Right atrium auricular region (tissue), 2 donors: Measurements from ENCODE around the gene DLG3. TPM values are rescaled to one million over a fixed set of nuclear protein-coding genes. Genes with fewer than 3 reads are reported as not detected.
"Not testable (repeated sequence)": the region's sequence is repeated elsewhere in the genome, so short reads cannot be mapped to it uniquely, and the experiment has no call there.

Experiments used
- DNase-seq: peaks from one replicate; pipeline ENCODE4 v3.0.0-alpha.2; 2019; ENCODE audit warnings: low spot score
- H3K27ac ChIP-seq, 2 donors: fragments of 200-600 bp; sonication (generic); 1 replicate in 1 of 2; 2 replicates in 1 of 2; pipeline ENCODE4 v1.5.1; 2016 to 2019
- H3K27me3 ChIP-seq, 2 donors: fragments of 200-600 bp; sonication (generic); one replicate each; pipeline versions ENCODE4 v1.5.1 to v1.6.0; 2017 to 2019
- H3K36me3 ChIP-seq: fragments of 200-600 bp; sonication (generic); one replicate; pipeline ENCODE4 v1.5.1; 2016
- H3K4me1 ChIP-seq, 2 donors: fragments of 200-600 bp; sonication (generic); one replicate each; pipeline versions ENCODE4 v1.5.1 to v1.6.0; 2017 to 2019
- H3K4me3 ChIP-seq, 2 donors: fragments of 200-600 bp; sonication (generic); 1 replicate in 1 of 2; 2 replicates in 1 of 2; pipeline ENCODE4 v1.5.1; 2017 to 2019; ENCODE audit warnings: mild to moderate bottlenecking in 1 of 2, moderate library complexity in 1 of 2
- H3K9me3 ChIP-seq, 2 donors: fragments of 200-600 bp; sonication (generic); one replicate each; pipeline ENCODE4 v1.5.1; 2019
- total RNA-seq, 2 donors: library from RNA; depleted of rRNA; stranded (reverse); fragments of >200 nt; gene quantifications; one replicate each; pipeline ENCODE4 v1.1.0, GENCODE V29; 2016
- TF ChIP-seq, protein P1 (sequence below), 2 donors: fragments of 200-600 bp; sonication (generic); IDR thresholded peaks; one replicate each; pipeline ENCODE4 v1.5.1; 2019; ENCODE audit warnings: antibody characterized with exemption in 2 of 2

The DLG3 gene
- total RNA-seq = 10 to 100 TPM in 1 of 2 donors, 1 to 10 TPM in 1; 8.8 to 34.6 TPM

DNA sequence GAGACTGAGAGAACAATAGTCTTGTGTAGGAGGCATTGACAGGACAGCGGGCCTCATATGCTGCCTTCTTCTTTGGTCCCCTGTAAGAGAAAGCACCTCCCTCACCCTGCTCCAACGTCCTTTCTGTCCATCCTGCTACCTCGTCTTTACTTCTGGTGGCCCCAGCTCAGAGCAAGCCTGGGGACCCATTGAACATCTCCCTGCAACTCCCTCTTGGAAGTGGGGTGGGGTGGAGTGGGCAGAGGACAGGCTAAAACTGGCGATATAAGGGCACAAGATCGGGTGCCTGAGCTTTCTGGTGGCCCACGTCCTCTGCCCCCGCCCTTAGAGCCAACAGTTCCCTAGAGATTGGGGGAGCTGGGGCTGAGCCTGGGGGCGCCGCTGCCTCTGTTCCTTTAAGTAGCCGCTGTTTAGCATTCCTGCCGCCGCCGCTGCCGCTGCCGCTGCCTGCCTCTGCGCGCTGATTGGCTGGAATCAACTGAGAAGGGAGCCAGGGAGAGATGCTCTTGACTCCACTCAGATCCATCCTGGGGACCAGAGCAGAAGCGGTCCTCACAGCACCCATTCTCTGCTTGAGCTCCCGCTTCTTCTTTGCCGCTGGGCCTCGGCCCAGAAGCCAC is at the start of gene DLG3:
TSS of gene DLG3 (plus strand) at position 510 of the 620 bp plus-strand sequence. CDS start 367 bp downstream, outside the sequence.
- no peaks in the 10 kb centered on the region for H3K27me3 ChIP-seq
- H3K9me3 ChIP-seq = no peaks in the 10 kb centered on the region
- H3K27ac ChIP-seq = no peak within 1 kb of the TSS
- peak within 1 kb of the TSS in 1 of 2 donors; percentile 27 for H3K4me3 ChIP-seq
- DNase-seq = no peak
- H3K36me3 ChIP-seq = no peaks in the 10 kb centered on the region
- TF ChIP-seq, protein P1, sequence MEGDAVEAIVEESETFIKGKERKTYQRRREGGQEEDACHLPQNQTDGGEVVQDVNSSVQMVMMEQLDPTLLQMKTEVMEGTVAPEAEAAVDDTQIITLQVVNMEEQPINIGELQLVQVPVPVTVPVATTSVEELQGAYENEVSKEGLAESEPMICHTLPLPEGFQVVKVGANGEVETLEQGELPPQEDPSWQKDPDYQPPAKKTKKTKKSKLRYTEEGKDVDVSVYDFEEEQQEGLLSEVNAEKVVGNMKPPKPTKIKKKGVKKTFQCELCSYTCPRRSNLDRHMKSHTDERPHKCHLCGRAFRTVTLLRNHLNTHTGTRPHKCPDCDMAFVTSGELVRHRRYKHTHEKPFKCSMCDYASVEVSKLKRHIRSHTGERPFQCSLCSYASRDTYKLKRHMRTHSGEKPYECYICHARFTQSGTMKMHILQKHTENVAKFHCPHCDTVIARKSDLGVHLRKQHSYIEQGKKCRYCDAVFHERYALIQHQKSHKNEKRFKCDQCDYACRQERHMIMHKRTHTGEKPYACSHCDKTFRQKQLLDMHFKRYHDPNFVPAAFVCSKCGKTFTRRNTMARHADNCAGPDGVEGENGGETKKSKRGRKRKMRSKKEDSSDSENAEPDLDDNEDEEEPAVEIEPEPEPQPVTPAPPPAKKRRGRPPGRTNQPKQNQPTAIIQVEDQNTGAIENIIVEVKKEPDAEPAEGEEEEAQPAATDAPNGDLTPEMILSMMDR (IDR thresholded peaks at IDR 0.05) = no peak
- peaks cover 0 to 4% of the 10 kb centered on the region in 2 donors for H3K4me1 ChIP-seq

DNA sequence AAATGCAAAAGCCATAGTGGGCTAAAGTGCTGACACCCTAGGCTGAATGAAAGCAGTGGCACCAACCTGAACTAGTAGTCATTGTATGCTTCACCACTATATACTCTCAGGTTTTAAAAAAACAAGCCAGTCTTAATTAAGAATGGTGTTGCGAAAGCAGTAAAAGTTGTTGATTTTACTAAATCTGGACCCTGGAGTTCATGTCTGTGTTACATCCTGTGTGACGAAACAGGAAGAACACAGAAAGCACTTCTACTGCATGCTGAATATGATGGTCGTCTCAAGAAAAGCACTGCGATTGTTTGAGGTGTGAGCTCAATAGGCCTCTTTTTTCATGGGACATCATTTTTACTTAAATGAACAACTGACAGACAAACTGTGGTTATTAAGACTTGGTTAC is 45.7 kb upstream of the DLG3 start:
- H3K9me3 ChIP-seq = peaks cover 0 to 5% of the 10 kb centered on the region in 2 donors
- no peaks in the 10 kb centered on the region for H3K36me3 ChIP-seq
- no peak overlapping the region for H3K4me3 ChIP-seq
- H3K27ac ChIP-seq = no peak overlapping the region
- no peaks in the 10 kb centered on the region for H3K4me1 ChIP-seq
- H3K27me3 ChIP-seq = no peaks in the 10 kb centered on the region
- DNase-seq = no peak
- TF ChIP-seq, protein P1 (IDR thresholded peaks at IDR 0.05) = no peak

DNA sequence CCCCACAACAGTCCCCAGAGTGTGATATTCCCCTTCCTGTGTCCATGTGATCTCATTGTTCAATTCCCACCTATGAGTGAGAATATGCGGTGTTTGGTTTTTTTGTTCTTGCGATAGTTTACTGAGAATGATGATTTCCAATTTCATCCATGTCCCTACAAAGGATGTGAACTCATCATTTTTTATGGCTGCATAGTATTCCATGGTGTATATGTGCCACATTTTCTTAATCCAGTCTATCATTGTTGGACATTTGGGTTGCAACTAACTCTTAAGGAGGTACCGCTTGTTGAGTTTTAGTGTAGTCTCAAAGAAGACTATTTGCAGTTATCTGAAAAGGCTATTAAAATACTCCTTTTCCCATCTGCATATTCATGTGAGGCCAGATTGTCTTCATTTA is 44.5 kb upstream of the DLG3 start:
- H3K4me1 ChIP-seq = not testable (repeated sequence)

DNA sequence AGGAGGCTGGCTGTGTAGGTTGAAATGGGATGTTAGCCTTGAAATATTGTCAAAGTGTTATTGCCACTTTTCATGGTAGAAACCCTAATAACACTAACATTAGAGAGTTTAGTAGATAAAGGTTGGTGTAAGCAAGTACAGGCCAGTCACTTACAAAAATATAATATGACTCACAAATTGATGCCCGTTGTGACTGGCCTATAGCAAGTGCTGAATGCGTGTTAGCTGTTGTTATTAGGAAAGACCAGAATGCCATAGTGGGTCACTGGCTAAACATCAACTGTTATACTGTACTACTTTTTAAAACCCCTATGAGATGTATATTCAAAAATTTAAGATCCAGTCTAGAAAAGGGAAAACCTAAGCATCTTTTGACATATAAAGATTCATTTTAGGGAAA is 41.9 kb upstream of the DLG3 start:
- DNase-seq = no peak
- H3K4me3 ChIP-seq = no peak overlapping the region
- H3K27me3 ChIP-seq = no peaks in the 10 kb centered on the region
- no peaks in the 10 kb centered on the region for H3K4me1 ChIP-seq
- H3K27ac ChIP-seq = no peak overlapping the region
- H3K9me3 ChIP-seq = no peaks in the 10 kb centered on the region
- H3K36me3 ChIP-seq = no peaks in the 10 kb centered on the region
- TF ChIP-seq, protein P1 (IDR thresholded peaks at IDR 0.05) = no peak

More for the DNA sequence above, 44.5 kb upstream of the DLG3 start:
- H3K27me3 ChIP-seq, H3K4me3 ChIP-seq, H3K27ac ChIP-seq, H3K9me3 ChIP-seq, DNase-seq, H3K36me3 ChIP-seq: not testable (repeated sequence)

DNA sequence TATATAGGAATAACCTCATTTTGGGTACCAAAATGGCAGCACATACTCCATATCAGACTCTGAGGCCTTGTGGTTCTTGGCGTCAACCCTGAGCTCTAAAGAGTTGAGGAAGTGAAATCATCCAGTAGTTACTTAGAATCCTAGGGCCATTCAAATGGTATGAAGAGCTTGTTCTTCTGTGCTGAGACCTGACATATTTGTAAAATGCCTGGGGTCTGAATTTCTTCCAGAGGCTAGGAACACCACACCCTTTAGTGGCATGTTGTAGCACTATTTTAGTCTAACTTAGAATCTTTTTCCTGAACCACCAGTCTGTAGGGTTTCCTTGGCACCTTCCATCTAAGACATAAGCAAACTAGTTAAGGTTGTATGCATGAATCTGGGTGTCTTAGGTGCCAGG is 39.6 kb upstream of the DLG3 start:
- H3K9me3 ChIP-seq = no peaks in the 10 kb centered on the region
- H3K27ac ChIP-seq = no peak overlapping the region
- no peak for DNase-seq
- H3K36me3 ChIP-seq = no peaks in the 10 kb centered on the region
- no peaks in the 10 kb centered on the region for H3K27me3 ChIP-seq
- TF ChIP-seq, protein P1 (IDR thresholded peaks at IDR 0.05) = no peak
- H3K4me3 ChIP-seq = no peak overlapping the region
- H3K4me1 ChIP-seq = no peaks in the 10 kb centered on the region

DNA sequence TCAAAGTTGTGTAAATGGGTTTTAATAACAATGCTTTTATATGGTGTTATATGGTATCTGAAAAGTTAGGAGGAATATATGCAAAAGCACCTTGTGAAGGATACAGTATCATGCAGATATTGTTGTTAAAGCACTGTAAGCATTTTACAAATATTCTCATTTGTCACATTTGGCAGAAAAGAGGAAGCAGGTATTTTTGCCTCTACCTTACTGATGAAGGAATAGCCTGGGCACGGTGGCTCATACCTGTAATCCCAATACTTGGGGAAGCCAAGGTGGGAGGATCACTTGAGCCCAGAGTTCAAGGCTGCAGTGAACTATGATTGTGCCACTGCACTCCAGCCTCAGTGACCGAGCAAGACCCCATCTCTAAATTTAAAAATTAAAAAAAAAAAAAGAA is 33.7 kb upstream of the DLG3 start:
- Histone ChIP-seq H3K27ac (no peak overlapping the region), H3K4me1 (no peaks in the 10 kb centered on the region), H3K9me3 (no peaks in the 10 kb centered on the region), H3K27me3 (no peaks in the 10 kb centered on the region), H3K4me3 (no peak overlapping the region), H3K36me3 (no peaks in the 10 kb centered on the region)
- DNase-seq = no peak
- TF ChIP-seq, protein P1 (IDR thresholded peaks at IDR 0.05) = no peak
